BLaER1 treated with 17β-estradiol and CSF1 and Interleukin-3, amounts not matched to agents 10 nM and 100 nM (cell line): ENCODE measurements around the gene DCP1B.
A peak's percentile ranks its signal among the peaks of the same experiment; 100 is the strongest.

Source experiments
- H3K27ac ChIP-seq, 11 experiments: shearing (Covaris generic); formaldehyde crosslinking; 2 replicates each; pipeline ENCODE4 v1.8.1; 2022
- H3K27me3 ChIP-seq, 11 experiments: shearing (Covaris generic); formaldehyde crosslinking; 2 replicates each; pipeline ENCODE4 v1.8.1; 2022
- H3K36me3 ChIP-seq, 11 experiments: shearing (Covaris generic); formaldehyde crosslinking; 2 replicates each; pipeline ENCODE4 v1.8.1; 2022
- H3K4me1 ChIP-seq, 10 experiments: shearing (Covaris generic); formaldehyde crosslinking; 2 replicates each; pipeline ENCODE4 v1.8.1; 2022
- H3K4me2 ChIP-seq, 11 experiments: shearing (Covaris generic); formaldehyde crosslinking; 2 replicates each; pipeline ENCODE4 v1.8.1; 2022
- H3K4me3 ChIP-seq, 10 experiments: shearing (Covaris generic); formaldehyde crosslinking; 2 replicates each; pipeline ENCODE4 v1.8.1; 2022
- H3K9ac ChIP-seq, 11 experiments: shearing (Covaris generic); formaldehyde crosslinking; 2 replicates each; pipeline ENCODE4 v1.8.1; 2022
- H3K9me3 ChIP-seq, 11 experiments: shearing (Covaris generic); formaldehyde crosslinking; replicated peaks in 1 of 11; 2 replicates each; pipeline ENCODE4 v1.8.1; 2022
- H4K20me1 ChIP-seq, 11 experiments: shearing (Covaris generic); formaldehyde crosslinking; 2 replicates each; pipeline ENCODE4 v1.8.1; 2022
- Cebpa-rat ChIP-seq, 11 experiments: shearing (Covaris generic); IDR thresholded peaks; 2 replicates each; pipeline ENCODE4 v1.8.1; 2022

Gene DCP1B

DNA sequence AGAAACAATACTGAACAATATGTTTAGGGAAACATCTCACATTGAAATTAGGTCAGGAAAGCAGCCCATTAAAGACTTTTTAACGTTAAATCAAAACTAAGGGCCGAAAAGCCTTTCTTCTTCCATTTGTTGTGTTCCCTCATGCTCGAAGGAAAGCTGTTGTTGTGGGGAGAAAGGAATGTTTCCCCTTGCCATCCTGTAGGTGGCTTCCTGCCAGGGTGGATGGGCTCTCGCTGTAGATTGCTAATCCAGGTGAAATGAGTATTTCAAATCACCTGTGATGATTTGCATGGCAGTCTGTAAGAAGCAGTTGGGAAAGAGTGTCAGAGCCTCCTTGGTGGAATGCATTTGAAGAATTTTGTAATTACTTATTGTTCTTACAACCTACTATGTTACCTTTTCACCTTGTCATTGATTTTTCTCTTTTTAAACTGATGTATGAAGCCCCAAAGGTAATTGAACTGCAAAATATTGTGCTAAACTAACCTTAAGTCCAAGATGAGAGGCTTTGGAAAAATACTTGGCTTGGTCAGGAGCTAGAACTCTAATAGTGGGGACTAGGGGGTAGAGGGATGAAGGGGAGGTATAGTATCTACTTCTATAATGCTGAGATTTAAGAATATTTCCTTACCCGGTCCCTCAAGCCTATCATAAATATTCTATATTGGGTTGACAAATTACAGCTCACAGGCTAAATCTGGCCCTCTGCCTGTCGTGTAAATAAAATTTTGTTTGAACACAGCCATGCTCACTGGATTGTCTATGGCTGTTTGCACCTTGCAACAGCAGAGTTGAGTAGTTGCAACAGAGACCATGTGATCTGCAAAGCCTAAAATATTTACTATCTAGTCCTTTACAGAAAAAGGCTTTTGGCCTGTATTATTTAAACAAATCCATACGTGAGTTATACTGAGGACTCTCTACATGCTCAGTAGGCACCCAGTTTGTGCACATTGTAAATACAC, 7.7 kb upstream of the DCP1B start:
- no peaks in the 10 kb centered on the region for H3K36me3 ChIP-seq
- no peaks in the 10 kb centered on the region for H3K9me3 ChIP-seq
- H3K4me2 ChIP-seq, result no peak overlapping the region
- no peak for TF ChIP-seq Cebpa-rat (IDR thresholded peaks at IDR 0.05)
- no peaks in the 10 kb centered on the region for H3K27me3 ChIP-seq
- no peak overlapping the region for H3K9ac ChIP-seq
- H3K4me3 ChIP-seq, result no peak overlapping the region
- no peaks in the 10 kb centered on the region for H4K20me1 ChIP-seq
- no peak overlapping the region for H3K27ac ChIP-seq
- peaks cover 0 to 4% (median 0%) of the 10 kb centered on the region in 10 experiments; a peak in 1 of 20 replicates for H3K4me1 ChIP-seq

DNA sequence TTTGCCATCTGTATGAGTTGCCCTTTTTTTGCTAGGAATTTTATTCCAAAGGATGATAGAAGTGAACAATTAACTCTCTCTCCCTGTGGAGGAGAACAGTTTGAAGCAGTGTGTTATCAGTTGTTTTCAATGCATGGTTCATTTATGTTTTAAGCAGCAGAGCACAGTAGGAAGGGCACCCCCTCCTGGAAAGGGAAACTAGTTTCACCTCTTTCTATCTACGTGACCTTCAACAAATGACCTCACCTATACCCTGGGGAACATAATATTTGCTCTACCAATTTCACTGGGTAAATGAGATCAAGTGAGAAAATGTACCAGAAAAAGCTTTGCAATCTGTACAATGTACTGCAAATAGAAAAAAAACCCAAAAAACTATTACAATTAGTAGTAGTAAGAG, 5.4 kb upstream of the DCP1B start:
- no peak for TF ChIP-seq Cebpa-rat (IDR thresholded peaks at IDR 0.05)
- H3K27me3 ChIP-seq, result no peaks in the 10 kb centered on the region
- no peak overlapping the region for H3K4me3 ChIP-seq
- H4K20me1 ChIP-seq, result no peaks in the 10 kb centered on the region
- no peak overlapping the region for H3K4me2 ChIP-seq
- H3K9ac ChIP-seq, result no peak overlapping the region
- peaks cover 0 to 9% (median 5%) of the 10 kb centered on the region in 10 experiments; a peak in 14 of 20 replicates for H3K4me1 ChIP-seq
- no peaks in the 10 kb centered on the region for H3K36me3 ChIP-seq
- H3K9me3 ChIP-seq, result no peaks in the 10 kb centered on the region
- no peak overlapping the region for H3K27ac ChIP-seq

DNA sequence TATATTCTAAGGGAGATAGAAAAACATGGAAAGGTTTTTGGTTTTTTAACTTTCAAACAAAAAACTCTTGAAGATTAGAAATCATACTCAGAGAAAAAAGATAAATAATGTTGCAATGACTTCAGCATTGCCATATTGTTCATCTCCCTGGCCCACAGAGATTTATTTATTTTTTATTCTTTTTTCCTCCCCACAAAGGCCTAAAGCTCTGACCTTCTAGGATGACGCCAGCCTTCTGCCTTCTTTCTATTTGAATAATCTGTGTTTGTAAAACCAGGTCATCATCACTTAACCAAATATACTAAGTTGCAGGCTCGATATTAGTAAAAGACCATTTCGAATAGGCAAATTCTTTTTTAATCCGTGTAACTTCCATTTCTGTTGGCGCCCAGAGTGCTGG, 4.4 kb upstream of the DCP1B start:
- Histone ChIP-seq H3K27ac (no peak overlapping the region), H3K4me3 (no peak overlapping the region), H3K4me2 (no peak overlapping the region), H4K20me1 (no peaks in the 10 kb centered on the region), H3K36me3 (no peaks in the 10 kb centered on the region), H3K27me3 (no peaks in the 10 kb centered on the region), H3K9ac (no peak overlapping the region), H3K9me3 (no peaks in the 10 kb centered on the region), H3K4me1 (peaks cover 0 to 9% (median 6%) of the 10 kb centered on the region in 10 experiments; a peak in 14 of 20 replicates)
- TF ChIP-seq Cebpa-rat (IDR thresholded peaks at IDR 0.05), result no peak

DNA sequence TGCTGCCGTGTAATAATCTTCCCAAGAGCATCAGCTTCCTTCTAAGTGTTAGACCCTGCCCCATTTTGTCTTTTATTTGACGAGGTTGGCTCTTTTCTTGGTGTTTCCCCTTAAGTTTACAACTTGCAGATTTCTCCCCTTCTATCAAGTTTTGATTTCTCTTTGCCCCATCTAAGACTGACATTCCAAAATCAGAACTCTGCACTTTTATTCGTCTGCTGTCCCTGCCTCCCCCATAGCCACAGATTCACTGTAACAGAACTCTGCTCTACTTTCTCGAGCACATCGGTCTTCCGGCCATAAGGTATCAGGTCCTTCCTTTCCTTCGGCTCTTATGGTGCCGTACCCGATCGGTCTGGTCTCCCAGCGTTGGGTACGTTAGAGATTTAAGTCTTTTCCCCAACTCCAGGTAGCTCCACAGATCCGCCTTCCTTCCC, 563 bp downstream of the DCP1B start:
- peak overlapping the region; percentile 81 to 92 (median 89) for H3K27ac ChIP-seq
- H3K4me1 ChIP-seq, result peaks cover 15 to 25% (median 22%) of the 10 kb centered on the region in 10 experiments
- no peaks in the 10 kb centered on the region for H3K27me3 ChIP-seq
- peak overlapping the region; percentile 77 to 96 (median 92) for H3K4me3 ChIP-seq
- no peaks in the 10 kb centered on the region for H3K9me3 ChIP-seq
- peaks cover 0 to 4% (median 0%) of the 10 kb centered on the region in 11 experiments; a peak in 3 of 22 replicates for H4K20me1 ChIP-seq
- H3K36me3 ChIP-seq, result peaks cover 0 to 6% (median 0%) of the 10 kb centered on the region in 11 experiments; a peak in 5 of 22 replicates
- TF ChIP-seq Cebpa-rat (IDR thresholded peaks at IDR 0.05), result no peak
- H3K9ac ChIP-seq, result peak overlapping the region; percentile 87 to 92 (median 90)
- H3K4me2 ChIP-seq, result peak overlapping the region; percentile 75 to 97 (median 89)

DNA sequence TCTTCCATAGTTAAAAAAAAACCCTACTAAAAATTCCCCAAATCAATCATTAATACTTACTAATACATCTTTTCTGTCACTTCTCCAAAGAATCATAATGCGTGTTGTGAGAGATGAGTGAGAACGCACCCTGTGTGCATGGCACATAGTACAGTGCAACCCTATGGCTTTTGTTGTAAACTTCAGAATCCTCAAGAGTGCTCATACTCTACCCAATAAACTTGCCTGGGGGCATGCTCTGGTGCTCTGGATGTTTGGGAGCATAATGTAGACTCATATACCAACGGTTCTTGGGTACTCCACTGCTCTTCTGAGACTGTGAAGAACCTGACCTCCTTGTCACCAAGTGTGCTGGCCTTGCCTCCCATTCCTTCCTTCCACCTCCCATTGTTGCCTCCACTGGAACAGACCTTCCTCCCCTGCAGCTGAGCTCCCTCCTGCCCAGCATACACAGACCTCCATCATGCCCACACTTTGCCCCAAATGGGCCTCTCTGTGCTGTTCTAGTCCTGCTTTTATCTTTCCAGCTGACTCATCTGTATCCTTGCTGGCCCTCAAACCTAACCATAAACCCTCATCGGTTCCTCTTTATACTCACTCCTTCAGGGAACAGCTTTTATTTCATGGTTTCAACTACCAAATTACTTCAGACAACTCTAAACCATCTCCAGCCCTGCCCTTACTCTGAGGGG, 8.9 kb downstream of the DCP1B start:
- H3K4me1 ChIP-seq, result peaks cover 0 to 28% (median 3%) of the 10 kb centered on the region in 10 experiments; a peak in 9 of 20 replicates
- no peaks in the 10 kb centered on the region for H3K27me3 ChIP-seq

DNA sequence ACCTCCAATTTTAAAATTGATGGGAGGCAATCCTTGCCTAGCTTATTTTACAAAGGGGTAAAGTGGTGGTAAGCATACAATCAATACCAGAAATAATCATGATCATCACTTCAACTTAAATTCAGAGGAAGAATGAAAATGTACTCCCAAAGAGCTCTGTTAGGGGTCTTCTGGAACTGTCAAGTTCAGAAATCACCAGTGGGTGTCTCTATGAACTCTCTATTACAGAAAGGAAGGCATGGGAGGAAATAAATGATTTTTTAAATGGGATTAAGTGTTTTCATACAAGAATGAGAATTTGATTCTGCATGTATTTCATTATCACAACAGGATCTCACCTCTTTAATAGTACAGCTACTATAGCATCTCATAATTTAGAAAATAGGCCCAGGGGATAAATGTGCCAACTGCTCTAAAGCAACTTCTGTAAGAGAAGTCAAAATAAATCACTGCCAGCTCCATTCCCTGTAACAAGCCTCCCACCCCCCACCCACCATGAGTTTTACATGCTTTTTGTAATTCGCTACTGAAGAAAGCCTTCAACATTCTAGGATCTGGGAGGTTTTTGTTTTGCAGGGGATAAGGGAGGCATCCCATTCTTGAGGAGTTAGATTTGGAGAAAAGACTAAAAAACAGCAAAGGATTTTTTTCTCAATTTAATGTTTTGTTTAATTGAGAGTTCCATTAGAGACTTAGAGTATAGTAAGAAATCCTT, 9.7 kb downstream of the DCP1B start:
- Histone ChIP-seq H3K9me3 (no peaks in the 10 kb centered on the region), H4K20me1 (peaks cover 0 to 27% (median 0%) of the 10 kb centered on the region in 11 experiments; a peak in 6 of 22 replicates), H3K27me3 (no peaks in the 10 kb centered on the region), H3K4me1 (peaks cover 0 to 28% (median 3%) of the 10 kb centered on the region in 10 experiments; a peak in 9 of 20 replicates), H3K9ac (no peak overlapping the region), H3K36me3 (peaks cover 53 to 84% (median 70%) of the 10 kb centered on the region in 11 experiments), H3K4me3 (no peak overlapping the region), H3K27ac (no peak overlapping the region), H3K4me2 (no peak overlapping the region)
- TF ChIP-seq Cebpa-rat (IDR thresholded peaks at IDR 0.05), result no peak

More for the DNA sequence above, 8.9 kb downstream of the DCP1B start:
- Histone ChIP-seq H3K9ac (no peak overlapping the region), H3K36me3 (peaks cover 47 to 76% (median 64%) of the 10 kb centered on the region in 11 experiments), H3K27ac (no peak overlapping the region), H3K4me2 (peak overlapping the region in 4 of 11 experiments; percentile 1 to 65 (median 36); a peak in 7 of 22 replicates), H4K20me1 (peaks cover 0 to 27% (median 0%) of the 10 kb centered on the region in 11 experiments; a peak in 6 of 22 replicates), H3K9me3 (no peaks in the 10 kb centered on the region), H3K4me3 (no peak overlapping the region)
- no peak for TF ChIP-seq Cebpa-rat (IDR thresholded peaks at IDR 0.05)

DNA sequence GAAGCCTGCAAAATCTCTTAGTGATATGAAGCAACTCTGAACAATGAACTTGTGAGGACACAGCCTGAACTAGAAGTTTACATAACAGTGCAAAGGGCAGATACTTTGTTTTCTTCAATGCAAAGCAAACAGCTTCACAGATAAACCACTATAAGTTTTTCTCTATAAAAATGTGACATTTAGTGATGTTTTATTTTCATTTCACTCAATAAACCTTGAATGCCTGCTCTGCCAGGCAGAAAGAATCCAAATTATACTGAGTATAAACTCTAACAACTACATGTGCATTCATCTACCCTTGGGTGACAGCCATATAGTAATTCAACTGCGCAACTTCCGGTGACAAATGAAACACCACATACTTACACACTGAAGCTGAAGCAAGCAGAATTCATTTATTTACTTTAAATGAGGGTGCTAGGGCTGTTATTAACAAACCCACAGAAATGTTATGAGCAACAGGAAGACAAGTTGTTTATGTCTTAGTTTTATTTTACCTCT, 10.3 kb downstream of the DCP1B start:
- no peak for TF ChIP-seq Cebpa-rat (IDR thresholded peaks at IDR 0.05)
- Histone ChIP-seq H3K36me3 (peaks cover 59 to 90% (median 77%) of the 10 kb centered on the region in 11 experiments), H3K4me1 (peaks cover 0 to 28% (median 3%) of the 10 kb centered on the region in 10 experiments; a peak in 9 of 20 replicates), H3K4me3 (no peak overlapping the region), H3K9ac (peak overlapping the region in 1 of 11 experiments; percentile 35; a peak in 1 of 22 replicates), H3K27ac (no peak overlapping the region), H4K20me1 (peaks cover 0 to 25% (median 0%) of the 10 kb centered on the region in 11 experiments; a peak in 6 of 22 replicates), H3K9me3 (no peaks in the 10 kb centered on the region), H3K27me3 (no peaks in the 10 kb centered on the region), H3K4me2 (no peak overlapping the region)

DNA sequence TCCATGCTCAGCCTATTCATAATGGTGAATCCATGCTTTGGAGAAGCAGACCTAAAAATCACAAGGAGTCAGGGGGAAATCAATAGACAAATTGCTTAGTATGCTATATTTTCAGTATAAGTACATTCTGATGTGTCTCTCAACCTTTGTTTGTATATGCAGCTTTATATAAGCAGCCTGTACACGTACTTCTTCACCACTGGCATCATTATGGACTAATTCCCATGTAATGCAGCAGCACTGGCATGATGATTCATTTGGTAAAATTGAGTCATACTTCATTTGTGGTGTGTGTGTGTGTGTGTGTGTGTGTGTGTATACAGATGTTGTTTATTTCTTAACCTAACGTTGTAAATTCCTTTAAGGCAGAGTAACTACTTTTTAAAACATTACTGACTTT, 10.9 kb downstream of the DCP1B start:
- no peak for TF ChIP-seq Cebpa-rat (IDR thresholded peaks at IDR 0.05)
- peaks cover 60 to 96% (median 82%) of the 10 kb centered on the region in 11 experiments for H3K36me3 ChIP-seq
- H3K27ac ChIP-seq, result no peak overlapping the region

More for the DNA sequence above, 10.9 kb downstream of the DCP1B start:
- no peaks in the 10 kb centered on the region for H3K27me3 ChIP-seq
- H4K20me1 ChIP-seq, result peaks cover 0 to 19% (median 0%) of the 10 kb centered on the region in 11 experiments; a peak in 6 of 22 replicates
- no peak overlapping the region for H3K9ac ChIP-seq
- H3K4me1 ChIP-seq, result peaks cover 0 to 28% (median 3%) of the 10 kb centered on the region in 10 experiments; a peak in 9 of 20 replicates
- H3K9me3 ChIP-seq, result peaks cover 0 to 3% (median 0%) of the 10 kb centered on the region in 11 experiments; a peak in 4 of 22 replicates
- H3K4me2 ChIP-seq, result no peak overlapping the region
- no peak overlapping the region for H3K4me3 ChIP-seq
